H9 (cell line): ENCODE data around the gene CDH20. TPM values are rescaled to one million over a fixed set of nuclear protein-coding genes. Genes with fewer than 3 reads are reported as not detected.

Experiments
- DNase-seq: peaks from one replicate; pipeline ENCODE4 v3.0.0-alpha.2; 2017
- H2AFZ ChIP-seq: one replicate; pipeline ENCODE4 v1.6.1; 2013; ENCODE audit warnings: mild to moderate bottlenecking, low read length, control low read depth, moderate library complexity
- H2AK5ac ChIP-seq: 2 replicates; pipeline ENCODE4 v1.6.1; 2013; ENCODE audit warnings: low read length, control low read depth, mixed read lengths; ENCODE audit not compliant: insufficient read length
- H2BK120ac ChIP-seq: one replicate; pipeline ENCODE4 v1.6.1; 2013; ENCODE audit warnings: low read depth, mild to moderate bottlenecking, low read length, control low read depth, inconsistent platforms; ENCODE audit not compliant: poor library complexity, severe bottlenecking
- H2BK12ac ChIP-seq: 2 replicates; pipeline ENCODE4 v1.6.1; 2013; ENCODE audit warnings: low read length, control low read depth, mixed read lengths, low read depth; ENCODE audit not compliant: insufficient read length
- H2BK15ac ChIP-seq: 2 replicates; pipeline ENCODE4 v1.6.1; 2013; ENCODE audit warnings: low read depth, low read length, control low read depth
- H2BK20ac ChIP-seq: one replicate; pipeline ENCODE4 v1.6.1; 2013; ENCODE audit warnings: low read depth, mild to moderate bottlenecking, low read length, control low read depth, inconsistent platforms; ENCODE audit not compliant: poor library complexity, severe bottlenecking
- H2BK5ac ChIP-seq: 2 replicates; pipeline ENCODE4 v1.6.1; 2013; ENCODE audit warnings: low read length, control low read depth, mixed read lengths; ENCODE audit not compliant: insufficient read length
- H3K14ac ChIP-seq: 2 replicates; pipeline ENCODE4 v1.6.1; 2013; ENCODE audit warnings: low read length, control low read depth; ENCODE audit not compliant: insufficient read depth
- H3K18ac ChIP-seq: 2 replicates; pipeline ENCODE4 v1.6.1; 2013; ENCODE audit warnings: low read depth, mild to moderate bottlenecking, mixed read lengths, low read length, control low read depth; ENCODE audit not compliant: insufficient read length
- H3K23ac ChIP-seq: 2 replicates; pipeline ENCODE4 v1.6.1; 2013; ENCODE audit warnings: low read length, control low read depth, mixed read lengths, low read depth; ENCODE audit not compliant: insufficient read length
- H3K23me2 ChIP-seq: 2 replicates; pipeline ENCODE4 v1.6.1; 2013; ENCODE audit warnings: low read depth, mild to moderate bottlenecking, mixed read lengths, low read length, control low read depth; ENCODE audit not compliant: insufficient read length, poor library complexity, severe bottlenecking
- H3K27ac ChIP-seq: 2 replicates; pipeline ENCODE4 v1.5.1; 2013; ENCODE audit warnings: low read length, control low read depth, mixed read lengths, low read depth; ENCODE audit not compliant: insufficient read length
- H3K27me3 ChIP-seq: 2 replicates; pipeline ENCODE4 v1.6.1; 2013; ENCODE audit warnings: low read length, control low read depth, inconsistent platforms; ENCODE audit not compliant: insufficient read depth
- H3K4ac ChIP-seq: 2 replicates; pipeline ENCODE4 v1.6.1; 2013; ENCODE audit warnings: low read depth, mild to moderate bottlenecking, control low read depth, inconsistent platforms, low read length, moderate library complexity
- H3K4me1 ChIP-seq: 2 replicates; pipeline ENCODE4 v1.6.1; 2013; ENCODE audit warnings: low read length, control low read depth, inconsistent platforms; ENCODE audit not compliant: insufficient read depth
- H3K4me2 ChIP-seq: 2 replicates; pipeline ENCODE4 v1.6.1; 2013; ENCODE audit warnings: low read length, control low read depth, mixed read lengths; ENCODE audit not compliant: insufficient read length, insufficient read depth
- H3K56ac ChIP-seq: 2 replicates; pipeline ENCODE4 v1.6.1; 2013; ENCODE audit warnings: low read depth, mild to moderate bottlenecking, mixed read lengths, low read length, control low read depth; ENCODE audit not compliant: insufficient read length
- H3K79me1 ChIP-seq: 2 replicates; pipeline ENCODE4 v1.6.1; 2013; ENCODE audit warnings: low read depth, mild to moderate bottlenecking, moderate library complexity, low read length, control low read depth, inconsistent platforms; ENCODE audit not compliant: insufficient read depth, poor library complexity, severe bottlenecking
- H3K79me2 ChIP-seq: 2 replicates; pipeline ENCODE4 v1.6.1; 2013; ENCODE audit warnings: low read length, control low read depth, inconsistent platforms; ENCODE audit not compliant: insufficient read depth
- H3K9ac ChIP-seq: 2 replicates; pipeline ENCODE4 v1.6.1; 2013; ENCODE audit warnings: low read length, control low read depth, mixed read lengths; ENCODE audit not compliant: insufficient read length; ENCODE audit errors: extremely low read depth
- H3K9me3 ChIP-seq: one replicate; pipeline ENCODE4 v1.6.1; 2013; ENCODE audit warnings: low read depth, low read length, inconsistent platforms; ENCODE audit not compliant: control insufficient read depth
- H3T11ph ChIP-seq: one replicate; pipeline ENCODE4 v1.6.1; 2013; ENCODE audit warnings: mild to moderate bottlenecking, low read length, control low read depth, inconsistent platforms
- H4K20me1 ChIP-seq: one replicate; pipeline ENCODE4 v1.6.1; 2013; ENCODE audit not compliant: control insufficient read depth, insufficient read length, insufficient read depth
- H4K5ac ChIP-seq: 2 replicates; pipeline ENCODE4 v1.6.1; 2013; ENCODE audit warnings: low read depth, mild to moderate bottlenecking, mixed read lengths, low read length, control low read depth; ENCODE audit not compliant: insufficient read length
- H4K8ac ChIP-seq: replicated peaks from 2 replicates; pipeline ENCODE4 v1.6.1; 2013; ENCODE audit warnings: low read length, control low read depth, mixed read lengths, low read depth; ENCODE audit not compliant: insufficient read length
- H4K91ac ChIP-seq: 2 replicates; pipeline ENCODE4 v1.6.1; 2013; ENCODE audit warnings: low read depth, mild to moderate bottlenecking, moderate library complexity, mixed read lengths, low read length, control low read depth; ENCODE audit not compliant: insufficient read length
- H3K27ac Mint-ChIP-seq, 3 experiments: 2 replicates in 2 of 3; 3 replicates in 1 of 3; pipeline ENCODE4 v1.8.0; 2020 to 2021; ENCODE audit warnings: mixed read lengths in 3 of 3, mild to moderate bottlenecking in 1 of 3, moderate library complexity in 1 of 3
- H3K27me3 Mint-ChIP-seq: 2 replicates; pipeline ENCODE4 v1.8.0; 2021; ENCODE audit warnings: low read depth, mild to moderate bottlenecking, moderate library complexity, mixed read lengths
- H3K36me3 Mint-ChIP-seq, 3 experiments: 2 replicates in 2 of 3; 3 replicates in 1 of 3; pipeline ENCODE4 v1.8.0; 2020 to 2021; ENCODE audit warnings: low read depth in 3 of 3, mixed read lengths in 3 of 3; ENCODE audit not compliant: insufficient read depth in 1 of 3
- H3K4me1 Mint-ChIP-seq, 2 experiments: 2 replicates each; pipeline ENCODE4 v1.8.0; 2020; ENCODE audit warnings: mixed read lengths in 2 of 2
- H3K4me3 Mint-ChIP-seq, 2 experiments: 2 replicates in 1 of 2; 3 replicates in 1 of 2; pipeline ENCODE4 v1.8.0; 2020 to 2021; ENCODE audit warnings: mild to moderate bottlenecking in 2 of 2, mixed read lengths in 2 of 2, moderate library complexity in 1 of 2
- H3K9me3 Mint-ChIP-seq, 2 experiments: 2 replicates in 1 of 2; 3 replicates in 1 of 2; pipeline ENCODE4 v1.8.0; 2020; ENCODE audit warnings: mild to moderate bottlenecking in 2 of 2, mixed read lengths in 2 of 2, moderate library complexity in 1 of 2
- WGBS: extraction: QIAGEN DNeasy Blood & Tissue Kit; methylation state at CpG from one replicate; pipeline ENCODE4 v1.1.7; 2013; ENCODE audit warnings: missing lambda C conversion rate, low lambda C conversion rate, mixed read lengths; ENCODE audit not compliant: insufficient read length; ENCODE audit errors: extremely low coverage; 5-methylcytosine and 5-hydroxymethylcytosine counted together
- total RNA-seq: library from RNA; stranded (reverse); gene quantifications from 2 replicates; pipeline ENCODE4 v1.2.1, GENCODE V29; 2021
- TF ChIP-seq, protein P1 (sequence below): fragments of 200-600 bp; sonication (generic); conservative IDR thresholded peaks from 3 replicates; pipeline ENCODE4 v1.8.0; 2021; ENCODE audit warnings: antibody characterized with exemption, mild to moderate bottlenecking

CDH20 gene
- total RNA-seq, 1 experiment from 2014 or later = not detected

DNA sequence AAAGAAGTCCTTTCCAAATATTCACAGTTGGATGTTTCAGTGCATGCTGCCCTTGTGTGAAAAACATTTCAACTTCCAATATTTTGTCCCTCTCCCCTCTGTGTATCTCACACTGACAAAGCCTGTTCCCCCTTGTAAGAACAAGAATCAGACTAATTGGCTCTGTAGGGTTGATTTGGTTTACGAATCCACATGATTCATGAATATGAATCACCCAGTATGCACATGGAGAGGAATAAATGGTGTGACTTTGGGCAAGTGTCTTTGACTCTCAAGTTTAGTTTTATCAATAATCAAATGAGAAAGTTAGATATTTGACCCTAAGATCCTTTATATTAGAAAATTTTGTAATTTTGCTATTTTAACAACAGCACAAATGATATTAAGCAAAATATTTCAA lies 9.3 kb upstream of the CDH20 start:
- Mint-ChIP-seq H3K27ac (no peak overlapping the region), H3K9me3 (no peaks in the 10 kb centered on the region), H3K36me3 (peaks cover 0 to under 1% (median 0%) of the 10 kb centered on the region in 3 experiments; a peak in 1 of 7 replicates), H3K4me1 (no peaks in the 10 kb centered on the region; a peak in 1 of 4 replicates), H3K4me3 (no peak overlapping the region), H3K27me3 (peaks cover 1% of the 10 kb centered on the region; the same call in 1 of the 2 replicates)
- Histone ChIP-seq H3K14ac (no peak overlapping the region), H3K4ac (no peak overlapping the region), H2BK12ac (no peak overlapping the region), H2BK120ac (no peak overlapping the region), H2AFZ (no peak overlapping the region), H3K23me2 (no peaks in the 10 kb centered on the region), H3K27ac (no peak overlapping the region), H3K79me1 (no peaks in the 10 kb centered on the region), H4K5ac (no peak overlapping the region), H3K9me3 (no peaks in the 10 kb centered on the region), H4K91ac (no peak overlapping the region), H2BK15ac (no peak overlapping the region), H2BK5ac (no peak overlapping the region), H3K18ac (no peak overlapping the region), H4K8ac (no peak overlapping the region), H3K23ac (no peak overlapping the region), H3T11ph (no peak overlapping the region), H3K9ac (no peak overlapping the region), H4K20me1 (no peaks in the 10 kb centered on the region), H2BK20ac (no peak overlapping the region), H3K56ac (no peak overlapping the region), H3K4me1 (no peaks in the 10 kb centered on the region), H3K79me2 (no peaks in the 10 kb centered on the region), H3K4me2 (no peak overlapping the region), H2AK5ac (no peak overlapping the region), H3K27me3 (no peaks in the 10 kb centered on the region)
- no peak for DNase-seq
- TF ChIP-seq, protein P1, sequence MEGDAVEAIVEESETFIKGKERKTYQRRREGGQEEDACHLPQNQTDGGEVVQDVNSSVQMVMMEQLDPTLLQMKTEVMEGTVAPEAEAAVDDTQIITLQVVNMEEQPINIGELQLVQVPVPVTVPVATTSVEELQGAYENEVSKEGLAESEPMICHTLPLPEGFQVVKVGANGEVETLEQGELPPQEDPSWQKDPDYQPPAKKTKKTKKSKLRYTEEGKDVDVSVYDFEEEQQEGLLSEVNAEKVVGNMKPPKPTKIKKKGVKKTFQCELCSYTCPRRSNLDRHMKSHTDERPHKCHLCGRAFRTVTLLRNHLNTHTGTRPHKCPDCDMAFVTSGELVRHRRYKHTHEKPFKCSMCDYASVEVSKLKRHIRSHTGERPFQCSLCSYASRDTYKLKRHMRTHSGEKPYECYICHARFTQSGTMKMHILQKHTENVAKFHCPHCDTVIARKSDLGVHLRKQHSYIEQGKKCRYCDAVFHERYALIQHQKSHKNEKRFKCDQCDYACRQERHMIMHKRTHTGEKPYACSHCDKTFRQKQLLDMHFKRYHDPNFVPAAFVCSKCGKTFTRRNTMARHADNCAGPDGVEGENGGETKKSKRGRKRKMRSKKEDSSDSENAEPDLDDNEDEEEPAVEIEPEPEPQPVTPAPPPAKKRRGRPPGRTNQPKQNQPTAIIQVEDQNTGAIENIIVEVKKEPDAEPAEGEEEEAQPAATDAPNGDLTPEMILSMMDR = no peak
- WGBS = no CpG with 5 or more reads among the region's 1 CpG
